Measurements from ENCODE around the gene STAB1.
"Not testable (repeated sequence)": the region's sequence is repeated elsewhere in the genome, so short reads cannot be mapped to it uniquely, and the experiment has no call there.

Gene STAB1

GRCh38 chr3:52525680-52526561 lies 30.8 kb downstream of the STAB1 start:
- no peak for DNase-seq

GRCh38 chr3:52526671-52527038 lies 31.5 kb downstream of the STAB1 start:
- not testable (repeated sequence) for DNase-seq

- DNase-seq, result no peak
Measured at GRCh38 chr3:52527039-52527731, 32.0 kb downstream of the STAB1 start.

- no peak for DNase-seq
Measured at GRCh38 chr3:52527732-52528585, 32.8 kb downstream of the STAB1 start.

GRCh38 chr3:52528586-52529375 lies 33.6 kb downstream of the STAB1 start:
- no peak for DNase-seq

- DNase-seq, result no peak
Measured at GRCh38 chr3:52529376-52530333, 34.5 kb downstream of the STAB1 start.

GRCh38 chr3:52530918-52531826 lies 36.0 kb downstream of the STAB1 start:
- DNase-seq, result no peak

GRCh38 chr3:52531860-52532516 lies 36.9 kb downstream of the STAB1 start:
- DNase-seq, result no peak

- peak; percentile 48 for DNase-seq
Measured at GRCh38 chr3:52532517-52532837, 37.3 kb downstream of the STAB1 start.

- DNase-seq, result no peak
Measured at GRCh38 chr3:52532838-52533622, 37.9 kb downstream of the STAB1 start.

- peak; percentile 58 for DNase-seq
Measured at GRCh38 chr3:52533623-52534280, 38.6 kb downstream of the STAB1 start, which contains the start of gene NT5DC2. NT5DC2 (minus strand) TSS chr3:52533857; CDS start chr3:52533737, 120 bp downstream.

- no peak for DNase-seq
Measured at GRCh38 chr3:52534281-52535183, 39.4 kb downstream of the STAB1 start.

- DNase-seq, result no peak
Measured at GRCh38 chr3:52535411-52536111, 40.4 kb downstream of the STAB1 start.

GRCh38 chr3:52536112-52536368 lies 40.9 kb downstream of the STAB1 start:
- no peak for DNase-seq

GRCh38 chr3:52536369-52537164 lies 41.4 kb downstream of the STAB1 start, which contains the start of gene UQCC5:
UQCC5 (plus strand) TSS chr3:52536605; CDS start chr3:52536756, 151 bp downstream.
- peak; percentile 95 for DNase-seq

GRCh38 chr3:52537165-52537620 lies 42.1 kb downstream of the STAB1 start:
- DNase-seq, result no peak

All from activated gamma-delta T cell treated with Interleukin-2 at 50 U/mL for 16 hours (primary cell).